ENCODE results near the gene ADISSP.

ADISSP gene

GRCh38 chr20:3778976-3779375 is 11.4 kb upstream of the ADISSP start:
- DNase-seq: no peak

- peak; percentile 39 to 48 for DNase-seq
Observed at GRCh38 chr20:3777716-3778629, 10.4 kb upstream of the ADISSP start.

GRCh38 chr20:3777381-3777715 is 9.8 kb upstream of the ADISSP start:
- no peak for DNase-seq

GRCh38 chr20:3775457-3776108 is 8.0 kb upstream of the ADISSP start:
- DNase-seq: no peak

GRCh38 chr20:3771552-3772058 is 4.1 kb upstream of the ADISSP start:
- no peak for DNase-seq

- DNase-seq: peak; percentile 87 to 88
Observed at GRCh38 chr20:3768342-3769130, 983 bp upstream of the ADISSP start.

- no peak for DNase-seq
Observed at GRCh38 chr20:3767110-3767426, 485 bp downstream of the ADISSP start.

- DNase-seq: no peak
Observed at GRCh38 chr20:3766422-3767109, 987 bp downstream of the ADISSP start.

- DNase-seq: no peak
Observed at GRCh38 chr20:3765171-3765882, 2.2 kb downstream of the ADISSP start.

GRCh38 chr20:3764659-3765058 is 2.9 kb downstream of the ADISSP start:
- DNase-seq: no peak

- peak in 1 of 2 donors; percentile 30 for DNase-seq
Observed at GRCh38 chr20:3763671-3764601, 3.6 kb downstream of the ADISSP start.

- no peak for DNase-seq
Observed at GRCh38 chr20:3760655-3761348, 6.8 kb downstream of the ADISSP start.

GRCh38 chr20:3759884-3760283 is 7.7 kb downstream of the ADISSP start:
- DNase-seq: no peak

GRCh38 chr20:3759316-3759823 is 8.2 kb downstream of the ADISSP start:
- no peak for DNase-seq

GRCh38 chr20:3758566-3758965 is 9.0 kb downstream of the ADISSP start:
- no peak for DNase-seq

GRCh38 chr20:3757268-3757667 is 10.3 kb downstream of the ADISSP start:
- DNase-seq: no peak

- DNase-seq: no peak
Observed at GRCh38 chr20:3755814-3756480, 11.6 kb downstream of the ADISSP start.

GRCh38 chr20:3755269-3755668 is 12.3 kb downstream of the ADISSP start:
- no peak for DNase-seq

GRCh38 chr20:3754276-3754630 is 13.3 kb downstream of the ADISSP start:
- DNase-seq: no peak

All from CD4-positive, alpha-beta T cell treated with Interleukin-1 beta for 1 hour (primary cell).